GM21619 (cell line): Measurements from ENCODE around the gene INAFM2.
A peak's percentile ranks its signal among the peaks of the same experiment; 100 is the strongest.

Experiments
- ATAC-seq: cut with Tn5 transposase; IDR thresholded peaks from one replicate; pipeline ENCODE4 v1.9.1; 2021; ENCODE audit not compliant: unreplicated experiment

The INAFM2 gene

DNA sequence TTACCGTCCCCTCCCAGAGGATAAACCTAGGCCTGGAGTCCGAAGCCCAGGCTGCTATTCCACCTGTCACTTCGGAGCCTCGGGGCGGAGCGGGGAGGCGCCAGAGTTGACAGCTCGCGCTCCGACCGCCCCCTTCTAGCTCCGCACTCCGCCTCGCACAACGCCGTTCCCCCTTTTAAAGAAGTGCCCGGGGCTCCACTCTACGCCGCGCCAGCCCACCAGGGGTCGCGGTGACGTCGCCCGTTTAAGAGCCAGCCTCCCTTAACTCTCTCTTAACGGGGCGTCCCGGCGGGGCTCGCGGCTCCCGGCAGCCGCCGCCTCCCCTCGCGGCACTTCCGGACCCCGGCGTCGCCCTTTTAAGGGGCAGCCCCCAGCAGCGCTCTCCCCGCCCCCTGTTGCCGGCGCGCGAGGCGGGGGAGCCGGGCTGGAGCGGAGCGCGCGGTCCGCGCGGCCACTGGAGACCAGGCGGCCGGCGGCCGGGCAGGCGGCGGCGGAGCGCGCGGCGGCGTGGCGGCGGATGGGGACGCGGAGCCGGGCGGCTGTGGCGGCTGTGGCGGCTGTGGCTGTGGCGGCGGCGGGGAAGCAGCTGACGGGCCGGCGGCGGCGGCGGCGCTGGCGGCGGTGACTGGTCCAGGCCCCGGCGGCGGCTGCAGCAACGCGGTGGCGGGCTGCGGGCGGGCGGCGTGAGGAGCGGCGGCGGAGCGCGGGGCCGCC is at the start of gene INAFM2:
Gene INAFM2, plus strand, starts transcription at position 454 of the 714 bp plus-strand sequence. CDS start 364 bp downstream, outside the sequence.
- ATAC-seq, result peak; percentile 74

- ATAC-seq, result no peak
These were observed 48.9 kb upstream of the INAFM2 start for GRCh38 chr15:40274350-40275274.

- no peak for ATAC-seq
These were observed 48.0 kb upstream of the INAFM2 start for GRCh38 chr15:40275523-40275922.

- ATAC-seq, result no peak
These were observed 47.5 kb upstream of the INAFM2 start for GRCh38 chr15:40275954-40276353.

GRCh38 chr15:40276927-40277326 is 46.6 kb upstream of the INAFM2 start:
- no peak for ATAC-seq

DNA sequence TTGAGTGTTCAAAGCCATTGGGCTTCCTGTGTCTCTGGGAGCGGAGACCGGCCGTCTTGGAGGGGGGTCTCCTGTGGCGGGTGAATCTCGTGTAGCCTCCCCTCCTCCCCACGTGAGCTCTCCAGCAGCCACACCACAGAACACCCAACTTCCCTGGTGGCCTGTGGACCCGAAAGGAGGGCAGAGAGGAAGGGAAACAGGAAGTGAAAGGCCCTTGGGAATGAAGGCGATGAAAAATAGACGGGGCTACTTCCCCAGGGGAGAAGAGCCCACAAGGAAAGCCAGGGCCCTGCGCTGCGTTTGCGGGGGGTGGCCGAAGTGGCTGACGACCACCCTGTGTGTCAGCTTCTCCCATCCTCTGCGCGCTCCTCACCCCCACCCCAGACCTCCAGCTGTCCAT is 46.0 kb upstream of the INAFM2 start:
- ATAC-seq, result no peak

DNA sequence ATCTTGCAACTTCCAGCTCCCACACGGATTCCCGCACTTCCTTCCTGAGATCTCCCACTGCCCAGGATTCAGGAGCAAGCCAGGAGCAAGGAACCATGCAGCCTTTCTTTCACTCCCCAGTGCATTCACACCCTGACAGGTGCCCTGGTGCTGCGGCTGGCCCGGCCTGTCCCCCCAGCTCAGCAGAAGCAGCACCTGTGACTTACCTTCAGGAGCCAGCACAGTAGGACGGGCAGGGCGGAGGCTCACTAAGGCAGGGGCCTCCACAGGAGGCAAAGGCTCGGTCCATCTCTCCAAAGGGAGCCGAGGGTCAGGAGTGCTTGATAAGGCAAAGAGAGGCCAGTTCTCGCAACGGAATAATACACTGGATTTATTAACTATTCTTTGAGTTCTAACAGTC is 45.5 kb upstream of the INAFM2 start:
- ATAC-seq, result no peak

DNA sequence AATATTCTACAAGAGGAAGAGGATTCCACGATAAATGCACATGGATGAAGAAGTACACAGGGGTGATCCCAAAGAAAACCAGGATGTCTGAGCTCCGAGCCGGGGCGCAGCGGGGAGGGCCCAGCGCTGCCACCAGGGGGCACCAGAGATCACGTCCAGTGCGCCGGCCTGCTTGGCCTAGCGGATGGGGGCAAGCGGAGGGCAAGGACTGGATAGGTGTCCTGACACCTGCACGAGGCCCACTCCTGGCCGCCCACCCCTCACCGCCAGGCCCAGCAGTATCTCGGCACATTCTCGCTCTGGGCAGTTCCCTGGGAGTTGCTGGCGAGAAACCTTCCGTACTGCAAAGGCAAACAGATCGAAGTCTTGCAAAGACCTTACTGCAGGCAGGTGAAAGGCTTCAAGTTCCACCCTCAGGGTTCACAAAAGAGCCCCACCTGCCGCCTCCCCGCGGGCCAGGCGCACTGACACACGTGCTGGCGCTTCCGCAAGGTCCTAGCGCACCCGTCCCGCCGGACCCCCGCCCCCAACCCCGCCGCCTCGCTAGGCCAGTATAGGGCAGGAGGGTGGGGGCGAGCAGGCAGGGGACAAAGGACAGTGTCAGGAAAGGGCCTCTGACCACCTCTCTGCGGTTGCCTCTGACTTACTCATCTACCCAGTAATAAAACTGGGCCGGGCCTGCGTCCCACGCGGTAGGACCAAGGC is 43.9 kb upstream of the INAFM2 start:
- ATAC-seq, result no peak

DNA sequence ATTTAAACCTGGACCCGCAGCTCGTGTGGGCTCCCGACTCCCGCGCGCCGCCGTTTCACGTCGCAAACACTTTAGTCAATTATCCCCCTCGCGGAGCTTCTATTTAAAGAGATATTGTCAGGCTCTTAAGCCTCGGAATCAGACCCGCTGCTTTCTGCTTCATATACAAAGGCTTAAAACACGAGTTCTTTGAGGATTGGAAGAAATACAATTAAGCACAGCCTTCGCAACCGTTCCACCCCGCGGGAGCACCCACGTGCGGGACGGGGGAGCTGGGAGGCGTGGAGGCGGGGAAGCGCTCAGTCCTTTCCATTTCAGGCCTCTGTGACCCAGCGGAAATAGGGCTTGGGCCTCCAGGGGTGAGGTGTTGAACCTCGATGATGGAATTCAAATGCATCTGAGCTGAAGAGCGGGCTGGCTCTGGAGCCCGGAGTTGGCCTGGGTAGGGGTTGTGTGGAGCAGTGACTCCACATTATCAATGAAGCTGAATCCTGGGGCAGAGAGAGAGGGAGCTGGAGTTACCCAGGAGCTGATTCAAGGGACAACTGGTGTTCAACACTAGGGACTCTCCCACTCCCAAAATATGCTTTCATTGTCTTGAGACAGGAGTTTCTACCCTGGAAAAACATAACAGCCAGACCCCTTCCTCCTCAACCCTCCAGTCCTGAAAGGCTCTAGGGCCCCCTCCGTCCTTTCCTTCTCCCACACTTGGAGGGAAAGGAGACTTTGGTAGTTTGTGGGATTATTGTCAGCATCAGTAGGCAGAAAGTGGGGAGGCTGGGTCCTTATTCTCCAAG is 43.0 kb upstream of the INAFM2 start:
- no peak for ATAC-seq

DNA sequence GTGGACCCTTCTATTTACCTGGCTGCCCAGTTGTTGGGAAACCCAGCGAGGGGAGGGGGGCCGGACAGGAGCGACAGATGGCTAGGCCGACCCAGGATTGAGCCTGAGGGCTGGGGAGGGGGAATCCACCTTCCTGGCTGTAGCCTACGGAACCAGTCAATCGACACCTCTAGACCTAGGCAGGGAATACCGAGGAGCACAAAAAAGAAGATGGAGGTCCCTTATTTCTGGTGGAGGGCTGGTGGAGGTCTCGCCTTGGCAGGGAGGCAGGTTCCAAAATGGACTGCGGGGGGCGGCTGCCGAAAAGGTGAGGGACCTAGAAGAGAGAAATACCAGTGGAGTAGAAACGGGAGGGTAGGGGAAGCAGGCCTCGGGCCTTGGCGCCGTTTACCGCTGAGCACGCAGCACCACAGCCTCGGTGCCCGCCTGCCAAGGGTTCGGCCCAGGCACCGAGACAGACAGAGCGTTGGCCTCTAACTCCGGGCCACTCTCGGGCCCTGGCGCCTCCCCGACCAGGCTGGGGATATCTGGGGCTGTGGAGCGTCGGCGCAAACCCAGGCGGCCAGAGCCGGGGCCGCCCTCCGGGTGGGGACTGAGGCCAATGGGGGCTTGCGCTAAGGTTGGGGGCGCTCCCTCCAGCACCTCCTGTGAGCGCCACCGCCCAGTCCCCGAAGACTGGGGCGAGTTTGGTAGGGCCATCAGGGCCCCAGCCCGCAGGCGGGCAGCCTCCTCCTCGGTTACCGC is 42.3 kb upstream of the INAFM2 start:
- ATAC-seq, result no peak

GRCh38 chr15:40281801-40282146 is 41.7 kb upstream of the INAFM2 start:
- no peak for ATAC-seq

GRCh38 chr15:40282147-40282868 is 41.2 kb upstream of the INAFM2 start:
- peak; percentile 40 for ATAC-seq

GRCh38 chr15:40282869-40283614 is 40.5 kb upstream of the INAFM2 start, which contains the start of gene ANKRD63:
Gene ANKRD63, minus strand, starts transcription at chr15:40283064. Its CDS starts 478 bp downstream, at chr15:40282586.
- ATAC-seq, result no peak

DNA sequence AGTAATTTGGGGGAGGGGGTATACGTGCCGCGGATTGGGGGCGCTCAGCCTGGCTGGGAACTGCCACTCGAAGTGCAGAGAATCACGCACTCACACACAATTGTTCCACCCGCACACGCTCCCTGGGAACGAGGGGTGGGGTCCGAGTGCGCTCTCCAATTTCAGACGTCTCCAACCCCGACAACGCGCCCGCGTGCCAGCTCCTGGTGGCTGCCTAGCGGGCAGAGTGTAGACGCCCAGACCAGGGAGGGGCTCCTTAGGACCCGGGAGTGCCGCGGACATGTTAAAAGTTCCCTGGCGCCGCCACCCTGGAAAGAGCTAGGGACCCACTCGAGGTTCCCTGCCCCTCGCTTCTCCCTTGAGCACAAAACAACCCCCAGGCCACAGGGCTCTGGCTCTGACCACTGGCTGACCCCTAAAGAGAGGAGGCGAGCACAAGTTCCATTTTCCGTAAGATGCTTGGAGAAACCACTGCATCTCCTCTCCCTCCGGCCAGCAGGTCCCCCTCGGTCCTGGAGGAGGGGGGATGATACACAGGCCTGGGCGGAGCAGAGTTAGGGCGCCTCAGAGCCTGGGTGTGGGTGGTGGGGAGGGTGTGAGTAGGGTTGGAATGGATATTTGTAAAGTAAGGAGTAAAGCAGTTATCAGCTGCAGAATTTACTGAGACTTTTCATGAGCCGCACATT is 39.7 kb upstream of the INAFM2 start:
- ATAC-seq, result no peak

- no peak for ATAC-seq
These were observed 38.3 kb upstream of the INAFM2 start for GRCh38 chr15:40285151-40285550.

GRCh38 chr15:40285554-40286011 is 37.9 kb upstream of the INAFM2 start:
- no peak for ATAC-seq

DNA sequence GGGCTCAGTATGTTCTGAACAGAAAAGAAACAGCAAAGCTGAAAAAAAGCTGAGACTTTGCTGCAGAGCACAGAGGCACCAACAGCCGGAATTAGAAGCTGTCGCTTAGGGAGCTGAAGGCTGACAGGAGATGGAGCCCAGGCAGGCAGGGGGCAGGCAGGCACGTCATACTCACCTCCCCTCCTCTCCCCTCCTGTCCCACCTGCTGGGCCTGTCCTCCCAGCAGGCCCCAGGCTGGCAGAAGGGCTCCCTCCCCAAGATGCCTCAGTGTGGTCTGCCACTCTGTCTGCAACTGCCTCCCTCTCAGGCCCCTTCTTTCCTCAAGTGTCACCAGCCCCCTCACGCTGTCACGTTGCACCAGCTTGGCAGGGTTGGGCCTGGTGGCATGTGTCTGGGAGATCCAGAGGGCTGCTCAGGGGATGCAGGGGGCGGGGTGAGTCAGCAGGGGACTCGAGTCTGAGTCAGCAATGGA is 37.4 kb upstream of the INAFM2 start:
- no peak for ATAC-seq

GRCh38 chr15:40286794-40287193 is 36.7 kb upstream of the INAFM2 start:
- ATAC-seq, result no peak
